Stimulated activated CD4-positive, alpha-beta T cell treated with anti-CD3 and anti-CD28 coated beads, Interleukin-1b, Interleukin-23, amount 100 ng/mL, for 1 hour (primary cell): ENCODE measurements around the gene MTLN.
"Not testable (repeated sequence)": the region's sequence is repeated elsewhere in the genome, so short reads cannot be mapped to it uniquely, and the experiment has no call there.

ENCODE experiments used
- DNase-seq, 2 donors: peaks; one replicate each; pipeline ENCODE4 v3.0.0-alpha.2; 2020; ENCODE audit warnings: low read depth in 2 of 2

The MTLN gene, protein sequence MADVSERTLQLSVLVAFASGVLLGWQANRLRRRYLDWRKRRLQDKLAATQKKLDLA

GRCh38 chr2:110211938-110212858 is at the start of gene MTLN:
Gene MTLN, minus strand, starts transcription at chr2:110212547. Its CDS starts 22 bp downstream, at chr2:110212525.
- peak; percentile 14 to 35 for DNase-seq

- not testable (repeated sequence) for DNase-seq
These were observed 49.6 kb upstream of the MTLN start for GRCh38 chr2:110261910-110262309.

DNA sequence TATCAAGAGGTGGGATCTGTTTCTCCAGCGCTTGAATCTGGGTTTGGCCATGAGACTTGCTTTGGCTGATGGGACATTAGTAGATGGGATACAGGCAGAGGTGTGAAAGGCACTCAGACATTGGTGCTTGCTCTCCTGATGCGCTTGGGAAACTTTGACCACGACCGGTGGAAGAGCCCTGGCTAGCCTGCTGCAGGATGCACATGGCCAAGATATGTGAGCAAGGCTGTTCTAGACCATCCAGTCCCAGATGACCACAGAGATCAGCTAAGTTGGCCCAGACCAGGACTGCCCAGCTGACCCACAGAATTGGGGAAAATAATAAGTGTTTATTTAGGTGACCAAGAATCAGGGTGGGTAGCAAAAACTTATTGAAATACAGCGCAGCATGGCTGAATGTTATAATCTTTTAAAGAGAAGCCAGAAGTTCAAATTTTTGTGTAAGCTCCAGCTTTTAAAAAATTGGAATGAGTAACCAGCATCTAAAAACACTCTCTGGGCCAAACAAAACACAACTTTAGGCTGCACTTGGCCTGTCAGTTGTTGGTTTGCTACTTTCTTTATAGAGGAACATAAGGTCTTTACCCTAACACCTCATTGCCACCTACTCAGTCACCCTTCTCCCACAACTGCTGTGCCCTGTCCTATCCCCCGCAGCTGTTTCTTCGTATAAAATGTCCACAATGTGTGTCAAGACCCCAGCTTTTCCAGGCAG is 35.9 kb upstream of the MTLN start:
- not testable (repeated sequence) for DNase-seq

DNA sequence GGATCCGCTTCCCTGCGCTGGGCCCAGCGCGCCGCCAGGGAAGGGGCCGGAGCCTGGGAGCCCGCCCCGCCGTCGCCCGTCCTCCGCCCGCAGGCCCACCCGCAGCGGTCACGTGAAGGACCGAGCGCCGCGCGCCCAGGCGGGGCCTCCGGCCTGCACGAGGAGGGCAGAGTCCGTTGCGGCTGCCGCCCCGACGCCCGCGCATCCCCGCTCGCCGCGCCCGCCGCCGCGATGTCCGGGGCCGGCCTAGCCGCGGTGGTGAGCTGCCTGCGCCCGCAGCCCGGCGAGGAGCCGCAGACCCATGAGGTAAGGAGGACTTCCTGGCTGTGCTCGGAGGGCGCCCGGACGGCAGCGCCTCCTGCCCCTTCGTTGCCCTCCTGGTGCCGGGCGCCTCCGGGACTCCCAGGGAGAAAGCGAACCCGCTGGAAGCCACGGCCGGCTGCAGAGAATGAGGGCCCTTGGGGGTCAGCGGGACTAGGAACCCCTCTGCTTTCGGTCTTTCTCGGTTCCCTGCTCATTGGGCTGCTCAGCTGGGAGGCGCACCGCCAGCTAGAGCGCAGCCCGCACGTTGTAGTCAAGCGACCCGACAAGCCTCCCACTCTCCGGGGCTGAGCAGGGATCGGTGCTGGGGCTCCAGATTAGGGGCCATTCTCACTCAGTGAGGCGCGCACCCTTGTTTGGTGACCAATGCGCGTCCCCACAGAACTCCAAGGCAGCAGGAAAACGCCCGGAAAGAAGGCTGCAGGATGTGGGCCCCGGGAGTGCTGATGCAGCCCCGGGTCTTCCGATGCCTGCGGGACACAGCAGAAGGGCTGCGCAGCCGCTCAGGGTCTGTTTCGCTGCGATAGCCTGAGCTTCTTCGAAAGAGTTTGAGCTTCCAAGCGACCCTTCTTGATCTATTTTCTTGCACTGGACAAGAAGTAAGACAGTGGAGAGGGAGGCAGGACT is 33.4 kb upstream of the MTLN start:
- DNase-seq: not testable (repeated sequence)

- not testable (repeated sequence) for DNase-seq
These were observed 30.9 kb upstream of the MTLN start for GRCh38 chr2:110243283-110243682.

DNA sequence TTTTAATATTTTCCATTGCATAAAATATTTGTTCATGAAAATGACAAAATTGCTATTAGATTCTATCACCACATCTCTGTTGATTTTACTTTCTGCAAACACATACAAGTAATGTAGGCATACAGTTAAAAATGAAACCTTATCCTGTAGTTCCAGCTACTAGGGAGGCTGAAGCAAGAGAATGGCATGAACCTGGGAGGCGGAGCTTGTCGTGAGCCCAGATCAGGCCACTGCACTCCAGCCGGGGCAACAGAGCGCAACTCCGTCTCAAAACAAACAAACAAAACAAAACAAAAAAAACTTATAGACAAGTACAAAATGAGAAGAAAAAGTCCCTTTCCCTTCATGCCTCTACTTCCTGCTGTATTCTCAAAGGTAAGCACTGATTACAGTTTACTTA is 22.2 kb upstream of the MTLN start:
- DNase-seq: not testable (repeated sequence)

DNA sequence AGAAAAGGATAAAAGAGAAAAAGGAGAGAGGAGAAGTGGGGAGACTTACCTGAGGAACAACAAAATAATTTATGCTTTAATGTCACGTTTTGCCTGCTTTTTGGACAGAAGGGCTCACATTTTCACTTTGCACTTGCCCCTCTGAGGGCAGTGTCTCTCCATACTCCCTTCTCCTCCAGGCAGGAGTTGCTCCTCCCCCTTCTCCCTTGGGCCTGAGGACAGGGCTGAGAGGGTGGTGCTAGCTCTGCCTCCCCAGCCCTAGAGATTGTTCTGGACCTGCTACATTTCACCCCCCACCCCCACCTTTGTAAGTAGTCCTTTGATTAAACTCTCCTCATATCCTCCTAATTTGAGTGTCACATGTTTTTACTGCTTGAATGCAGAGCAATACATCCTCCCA is 17.5 kb upstream of the MTLN start:
- DNase-seq: not testable (repeated sequence)

DNA sequence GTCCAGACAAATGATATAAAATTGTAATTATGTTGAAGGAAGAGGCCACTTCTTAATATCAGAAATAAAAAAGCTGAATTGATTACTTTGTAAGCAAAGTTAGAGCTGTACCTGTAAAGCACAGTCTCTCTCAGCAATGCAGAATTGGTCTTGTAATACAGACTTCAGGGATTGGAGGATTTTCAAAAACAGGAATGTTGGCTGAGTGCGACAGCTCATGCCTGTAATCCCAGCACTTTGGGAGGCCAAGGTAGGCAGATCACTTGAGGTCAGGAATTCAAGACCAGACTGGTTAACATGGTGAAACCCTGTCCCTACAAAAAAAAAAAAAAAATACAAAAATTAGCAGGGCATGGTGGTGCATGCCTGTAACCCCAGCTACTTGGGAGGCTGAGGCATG is 10.3 kb upstream of the MTLN start:
- DNase-seq: not testable (repeated sequence)

DNA sequence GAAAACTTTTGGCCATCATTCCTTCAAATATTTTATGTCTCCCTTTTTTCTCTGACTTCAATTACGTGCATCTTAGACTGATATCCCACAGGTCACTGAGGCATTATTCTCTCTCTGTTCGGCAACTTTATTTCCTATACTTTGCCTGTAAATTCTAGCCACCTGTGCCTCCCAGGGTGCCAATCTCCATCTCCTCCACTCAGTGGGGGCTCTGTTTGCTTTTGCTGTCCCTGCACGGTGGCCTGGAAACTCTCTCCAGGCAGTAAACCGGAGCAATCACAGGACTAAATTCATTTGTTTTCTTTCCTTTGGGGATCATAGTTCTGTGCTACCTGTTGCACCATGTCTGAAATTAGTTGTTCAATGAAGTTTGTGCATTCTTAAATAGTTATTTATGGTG is 9.6 kb upstream of the MTLN start:
- no peak for DNase-seq

GRCh38 chr2:110220190-110220564 is 7.8 kb upstream of the MTLN start:
- DNase-seq: no peak

DNA sequence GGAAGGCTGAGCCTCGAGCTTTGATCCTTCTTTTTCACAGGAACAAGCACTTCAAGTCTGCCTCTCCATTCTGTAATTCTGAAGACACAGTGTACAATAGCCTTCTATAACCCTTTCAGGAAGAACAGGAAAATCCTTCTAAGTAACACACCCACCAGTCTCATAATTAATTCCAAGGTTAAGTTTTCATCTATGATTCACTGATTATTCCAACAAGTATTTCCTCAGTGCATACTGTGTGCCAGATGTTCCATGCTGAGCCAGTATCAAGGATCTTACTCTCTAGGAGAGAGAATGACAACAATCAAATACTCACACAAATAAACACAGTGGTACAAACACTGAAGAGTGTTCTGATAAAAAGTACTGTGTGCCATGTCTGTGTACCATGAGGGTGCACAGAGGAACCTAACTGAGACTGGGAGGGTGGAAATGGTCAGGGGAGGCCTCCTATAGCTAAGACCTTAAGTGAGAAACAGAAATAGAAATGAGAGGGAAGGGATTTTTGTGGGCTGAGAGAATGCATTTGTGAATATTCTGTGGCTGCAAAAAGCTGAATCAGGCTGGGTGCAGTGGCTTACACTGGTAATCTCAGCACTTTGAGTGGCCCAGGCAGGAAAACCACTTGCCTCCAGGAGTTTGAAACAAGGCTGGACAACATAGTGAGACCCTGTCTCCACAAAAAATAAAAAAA is 7.3 kb upstream of the MTLN start:
- DNase-seq: no peak

DNA sequence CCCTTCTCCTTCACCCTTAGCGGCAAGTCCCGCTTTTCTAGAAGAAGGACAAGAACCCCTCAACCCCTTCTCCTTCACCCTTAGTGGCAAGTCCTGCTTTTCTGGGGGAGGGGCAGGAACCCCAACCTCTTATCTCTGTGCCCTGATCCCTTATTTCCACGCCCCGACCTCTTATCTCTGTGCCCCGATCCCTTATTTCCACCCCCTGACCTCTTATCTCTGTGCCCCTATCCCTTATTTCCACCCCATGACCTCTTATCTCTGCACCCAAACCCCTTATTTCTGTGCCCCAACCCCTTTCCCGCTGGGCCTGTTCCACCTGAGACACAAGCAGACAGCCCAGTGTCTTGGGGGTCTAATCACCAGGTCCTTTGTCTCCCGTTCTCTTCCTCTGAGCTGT is 6.5 kb upstream of the MTLN start:
- DNase-seq: not testable (repeated sequence)

- DNase-seq: no peak
These were observed 4.5 kb upstream of the MTLN start for GRCh38 chr2:110216803-110217202.

DNA sequence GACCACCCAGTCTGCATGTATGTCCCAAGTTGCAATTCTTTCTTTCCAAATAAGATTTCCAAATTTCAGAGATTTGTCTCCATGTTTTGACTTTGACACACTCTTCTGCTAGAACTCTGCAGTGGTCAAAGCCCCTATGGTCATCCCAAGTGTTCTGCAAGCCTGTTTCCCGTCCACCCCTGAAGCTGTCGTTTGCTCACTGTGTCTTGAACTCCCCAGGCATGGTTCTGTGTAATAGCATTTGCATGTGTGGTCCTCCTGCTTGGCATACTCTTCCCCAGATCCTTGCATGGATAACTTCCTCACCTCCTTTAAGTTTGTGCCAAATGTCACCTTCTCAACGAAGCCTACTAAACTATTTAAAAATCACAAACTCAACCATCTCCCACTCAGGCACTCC is 3.9 kb upstream of the MTLN start:
- DNase-seq: no peak

- DNase-seq: no peak
These were observed 3.3 kb upstream of the MTLN start for GRCh38 chr2:110215566-110216158.

GRCh38 chr2:110215091-110215490 is 2.7 kb upstream of the MTLN start:
- no peak for DNase-seq

DNA sequence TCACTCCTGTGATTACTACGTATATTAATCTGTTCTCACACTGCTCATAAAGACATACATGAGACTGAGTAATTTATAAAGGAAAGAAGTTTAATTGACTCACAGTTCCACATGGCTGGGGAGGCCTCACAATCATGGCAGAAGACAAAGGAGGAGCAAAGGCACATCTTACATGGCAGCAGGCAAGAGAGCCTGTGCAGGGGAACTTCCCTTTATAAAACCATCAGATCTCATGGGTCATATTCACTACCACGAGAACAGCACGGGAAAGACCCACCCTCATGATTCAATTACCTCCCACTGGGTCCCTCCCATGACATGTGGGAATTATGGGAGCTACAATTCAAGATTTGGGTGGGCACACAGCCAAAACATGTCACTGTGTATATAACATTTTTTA is 1.2 kb upstream of the MTLN start:
- not testable (repeated sequence) for DNase-seq

- DNase-seq: no peak
These were observed 6.5 kb downstream of the MTLN start for GRCh38 chr2:110205660-110206455.
